NCI-H460 (cell line): ENCODE data around the gene DCTN3. TPM values are rescaled to one million over a fixed set of nuclear protein-coding genes. Genes with fewer than 3 reads are reported as not detected.
"Not testable (repeated sequence)": the region's sequence is repeated elsewhere in the genome, so short reads cannot be mapped to it uniquely, and the experiment has no call there.

Source experiments
- DNase-seq: peaks from one replicate; pipeline ENCODE4 v3.0.0-alpha.2; 2016; ENCODE audit warnings: low read depth; ENCODE audit errors: extremely low read depth
- total RNA-seq: library from RNA; depleted of rRNA; stranded (reverse); fragments of >200 nt; shearing (Covaris generic); gene quantifications from 2 replicates; pipeline ENCODE4 v1.2.3, GENCODE V29; 2014

DCTN3 gene
- total RNA-seq, 1 experiment from 2014 or later: 41.3 TPM

- no peak for DNase-seq
These were observed 27.4 kb upstream of the DCTN3 start for GRCh38 chr9:34647651-34648050.

- no peak for DNase-seq
These were observed 26.7 kb upstream of the DCTN3 start for GRCh38 chr9:34647084-34647403.

DNA sequence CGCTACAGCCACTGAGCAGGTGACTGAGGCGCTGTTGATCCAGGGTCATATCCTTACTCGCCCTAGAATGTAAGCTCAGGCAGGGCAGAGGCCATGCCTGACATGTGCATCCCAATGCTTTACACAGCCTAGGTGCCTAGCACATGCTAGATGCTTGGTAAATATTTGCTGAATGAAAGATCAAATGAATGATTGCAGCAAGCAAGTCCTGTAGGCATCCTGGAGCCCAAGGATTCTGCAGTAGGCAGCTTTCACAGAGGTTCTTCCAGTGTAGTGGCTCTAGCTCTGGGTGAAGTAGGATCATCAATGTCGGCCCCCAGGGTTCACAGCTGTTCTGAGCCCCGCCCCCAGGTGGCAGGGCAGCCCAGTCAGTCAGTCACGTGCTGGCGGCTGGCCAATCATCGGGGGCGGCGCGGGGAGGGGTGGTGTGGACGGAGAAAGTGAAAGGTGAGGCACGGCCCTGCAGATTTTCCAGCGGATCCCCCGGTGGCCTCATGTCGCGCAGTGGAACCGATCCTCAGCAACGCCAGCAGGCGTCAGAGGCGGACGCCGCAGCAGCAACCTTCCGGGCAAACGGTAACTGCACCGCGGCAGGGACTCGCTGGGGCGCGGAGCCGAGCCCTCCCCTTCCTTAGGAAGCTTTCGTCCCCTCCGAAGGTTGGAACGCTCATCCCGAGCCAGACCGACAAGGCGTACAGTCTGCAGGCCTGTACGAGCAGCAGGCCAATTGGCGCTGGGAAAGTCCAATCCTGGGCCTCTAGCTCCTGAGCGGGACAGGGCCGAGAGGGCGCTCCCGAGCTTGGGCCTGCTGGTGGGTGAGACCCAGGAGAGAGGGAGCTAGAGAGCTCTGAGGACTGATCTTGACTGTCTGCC, 26.2 kb upstream of the DCTN3 start, which contains the start of gene GALT:
GALT (plus strand) TSS at position 465 of the 873 bp plus-strand sequence; CDS start at position 495, 30 bp downstream.
- DNase-seq: peak; percentile 78

DNA sequence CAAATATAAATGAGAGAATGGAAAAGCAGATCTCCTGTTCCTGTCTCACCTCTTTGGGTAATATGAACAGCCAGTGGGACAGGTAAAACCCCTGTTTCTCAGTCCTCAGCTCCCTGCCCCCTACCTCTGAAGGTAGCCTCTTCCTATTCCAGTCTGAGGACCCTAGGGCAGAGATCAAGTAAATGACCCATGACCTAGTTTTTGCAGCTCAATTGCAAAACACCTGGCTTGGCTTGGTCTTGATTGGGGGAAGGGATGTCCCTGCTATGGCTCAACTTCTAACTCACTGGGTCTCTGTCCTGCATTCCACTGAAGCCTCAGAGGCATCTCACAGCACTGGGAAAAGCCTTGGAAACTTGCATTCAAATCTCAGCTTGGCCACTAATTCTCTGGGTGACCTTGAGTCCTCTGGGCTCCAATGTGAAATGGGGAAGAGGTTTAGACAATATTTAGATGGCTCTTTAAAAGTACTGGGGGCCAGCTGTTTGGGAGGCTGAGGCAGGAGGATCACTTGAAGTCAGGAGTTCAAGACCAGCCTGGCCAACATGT, 24.5 kb upstream of the DCTN3 start:
- no peak for DNase-seq

GRCh38 chr9:34642679-34643078, 22.4 kb upstream of the DCTN3 start:
- DNase-seq: no peak

DNA sequence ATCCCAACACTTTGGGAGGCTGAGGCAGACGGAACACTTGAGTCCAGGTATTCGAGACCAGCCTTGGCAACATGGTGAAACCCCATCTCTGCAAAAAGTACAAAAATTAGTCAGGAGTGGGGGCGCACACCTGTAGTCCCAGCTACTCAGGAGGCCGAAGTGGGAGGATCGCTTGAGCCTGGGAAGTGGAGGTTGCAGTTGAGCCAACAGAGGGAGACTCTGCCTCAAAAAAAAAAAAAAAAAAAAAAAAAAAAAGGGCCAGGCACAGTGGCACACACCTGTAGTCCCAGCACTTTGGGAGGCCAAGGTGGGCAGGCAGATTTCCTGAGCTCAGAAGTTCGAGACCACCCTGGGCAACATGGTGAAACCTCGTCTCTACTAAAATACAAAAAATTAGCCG, 19.0 kb upstream of the DCTN3 start:
- DNase-seq: not testable (repeated sequence)

DNA sequence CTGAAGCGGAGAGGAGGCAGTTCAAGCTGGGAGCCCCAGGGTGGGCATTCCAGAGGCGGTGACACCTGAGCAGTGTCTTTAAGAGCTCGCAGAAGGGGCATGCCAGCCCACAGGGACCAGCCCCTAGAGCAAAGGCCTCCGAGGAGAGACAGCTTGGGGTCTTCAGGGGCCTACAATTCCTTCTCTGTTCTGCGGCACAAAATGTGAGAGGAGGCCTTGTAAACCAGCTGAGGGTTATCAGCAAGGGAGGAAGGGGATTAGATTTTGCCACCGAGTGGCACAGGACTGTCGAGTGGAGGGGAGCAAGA, 17.8 kb upstream of the DCTN3 start:
- no peak for DNase-seq

DNA sequence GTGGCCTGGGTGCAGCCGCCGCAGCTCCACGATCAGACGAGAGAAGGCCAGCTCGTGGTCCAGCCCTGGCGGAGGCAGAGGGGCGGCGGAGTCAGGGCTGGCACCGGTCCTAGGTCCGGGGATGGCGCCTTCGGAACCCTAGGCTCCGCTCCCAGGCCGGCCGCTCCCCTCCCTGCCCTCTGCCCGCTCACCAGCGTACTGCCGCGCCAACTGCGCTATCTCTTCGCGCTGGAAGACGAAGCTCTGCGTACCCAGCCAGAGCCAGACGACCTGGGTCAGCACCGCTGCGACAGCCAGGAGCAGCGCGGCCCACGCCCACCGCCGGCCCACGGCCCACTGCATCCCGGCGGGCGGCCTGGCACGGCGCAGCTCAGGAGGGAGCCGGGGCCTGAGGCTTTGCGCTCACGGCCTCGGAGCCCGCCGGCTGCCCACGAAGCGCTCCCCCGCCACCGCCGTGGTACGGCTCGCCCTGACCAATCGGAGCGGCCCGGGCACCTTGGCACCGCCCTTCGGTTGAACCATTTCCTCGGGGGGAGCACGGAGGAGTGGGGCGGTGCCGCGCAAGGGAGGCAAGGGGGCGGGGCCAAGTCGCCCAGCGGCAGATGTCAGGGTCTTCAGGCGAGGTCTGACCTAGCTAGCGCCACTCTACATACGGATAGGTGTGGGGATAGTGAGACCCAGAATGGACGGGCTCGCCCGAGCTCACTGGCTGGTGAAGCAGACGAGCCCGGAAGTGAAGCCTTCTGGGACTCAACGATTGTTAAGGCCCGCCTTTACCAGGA, 17.3 kb upstream of the DCTN3 start, which contains the start of gene SIGMAR1:
SIGMAR1 (minus strand) TSS at position 432 of the 782 bp plus-strand sequence; CDS start at position 342, 90 bp downstream.
- DNase-seq: peak; percentile 82

- DNase-seq: no peak
These were observed 16.6 kb upstream of the DCTN3 start for GRCh38 chr9:34636791-34637355.

GRCh38 chr9:34635556-34635955, 15.3 kb upstream of the DCTN3 start:
- DNase-seq: no peak

DNA sequence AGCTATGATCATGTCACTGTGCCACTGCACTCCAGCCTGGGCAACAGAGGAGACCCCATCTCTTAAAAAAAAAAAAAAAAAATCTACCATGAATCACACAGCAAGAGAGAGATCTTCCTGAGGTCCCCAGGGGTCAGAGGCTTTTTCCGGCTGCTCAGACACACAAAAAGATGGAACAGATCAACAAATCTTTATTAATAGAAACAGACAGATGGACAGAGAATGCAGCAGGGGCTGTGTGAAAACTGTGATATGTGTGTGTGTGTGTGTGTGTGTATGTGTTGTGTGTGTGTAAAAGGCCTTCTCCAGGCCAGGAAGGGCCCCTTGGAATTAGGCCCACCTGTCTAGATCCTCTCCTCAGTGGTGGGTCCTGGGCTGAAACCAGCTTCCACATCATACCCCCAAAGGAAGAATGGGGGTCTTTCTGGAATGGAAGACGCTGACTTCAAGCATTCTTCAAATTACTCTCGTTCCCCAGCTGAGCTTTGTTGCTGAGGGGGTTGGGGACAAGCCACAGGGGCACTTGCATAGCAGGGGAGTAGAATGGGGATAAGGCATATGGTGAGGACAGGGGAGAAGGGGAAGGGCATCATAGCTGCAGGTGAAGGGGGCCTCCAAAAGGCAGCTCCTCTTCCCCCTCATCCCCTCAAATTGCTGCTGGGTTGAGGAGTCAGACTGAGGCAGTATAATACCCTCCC, 14.4 kb upstream of the DCTN3 start:
- DNase-seq: no peak

DNA sequence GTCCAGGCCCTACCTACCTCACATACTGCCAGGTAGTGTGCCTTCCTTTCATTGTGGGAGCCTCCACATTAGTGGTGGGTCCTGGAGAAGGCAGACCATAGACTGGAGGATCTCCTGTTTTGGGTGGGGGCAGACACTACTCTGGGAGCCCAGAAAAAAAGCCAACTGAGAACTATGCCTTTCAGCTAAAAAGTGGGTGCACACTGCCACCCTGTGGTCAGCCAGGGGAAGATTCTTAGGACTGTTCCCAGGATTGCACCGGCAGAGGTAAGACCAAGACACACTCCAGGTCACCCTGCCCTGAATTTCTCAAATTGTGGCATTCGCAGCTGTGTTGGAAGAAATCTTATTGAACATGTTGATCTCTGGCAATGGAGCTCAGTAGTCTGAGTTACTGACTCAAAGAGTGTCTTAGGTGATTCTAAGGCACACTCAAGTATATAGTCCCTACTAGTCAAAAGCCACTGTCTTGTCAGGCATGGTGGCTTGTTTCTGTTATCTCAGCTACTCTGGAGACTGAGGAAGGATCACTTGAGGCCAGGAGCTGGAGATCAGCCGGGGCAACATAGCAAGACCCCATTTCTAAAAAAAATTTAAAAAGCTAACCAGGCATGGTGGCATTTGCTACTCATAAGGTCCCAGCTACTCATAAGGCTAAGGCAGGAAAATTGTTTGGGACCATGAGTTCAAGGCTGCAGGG, 13.7 kb upstream of the DCTN3 start:
- DNase-seq: peak; percentile 59

GRCh38 chr9:34633166-34633565, 12.9 kb upstream of the DCTN3 start:
- DNase-seq: no peak

GRCh38 chr9:34630402-34631154, 10.3 kb upstream of the DCTN3 start:
- no peak for DNase-seq

- DNase-seq: no peak
These were observed 9.2 kb upstream of the DCTN3 start for GRCh38 chr9:34629491-34629808.

- DNase-seq: no peak
These were observed 8.6 kb upstream of the DCTN3 start, which contains the start of gene ARID3C for GRCh38 chr9:34628656-34629490. Gene ARID3C, minus strand, starts transcription at chr9:34629066. Its CDS starts 1,052 bp downstream, at chr9:34628014.

DNA sequence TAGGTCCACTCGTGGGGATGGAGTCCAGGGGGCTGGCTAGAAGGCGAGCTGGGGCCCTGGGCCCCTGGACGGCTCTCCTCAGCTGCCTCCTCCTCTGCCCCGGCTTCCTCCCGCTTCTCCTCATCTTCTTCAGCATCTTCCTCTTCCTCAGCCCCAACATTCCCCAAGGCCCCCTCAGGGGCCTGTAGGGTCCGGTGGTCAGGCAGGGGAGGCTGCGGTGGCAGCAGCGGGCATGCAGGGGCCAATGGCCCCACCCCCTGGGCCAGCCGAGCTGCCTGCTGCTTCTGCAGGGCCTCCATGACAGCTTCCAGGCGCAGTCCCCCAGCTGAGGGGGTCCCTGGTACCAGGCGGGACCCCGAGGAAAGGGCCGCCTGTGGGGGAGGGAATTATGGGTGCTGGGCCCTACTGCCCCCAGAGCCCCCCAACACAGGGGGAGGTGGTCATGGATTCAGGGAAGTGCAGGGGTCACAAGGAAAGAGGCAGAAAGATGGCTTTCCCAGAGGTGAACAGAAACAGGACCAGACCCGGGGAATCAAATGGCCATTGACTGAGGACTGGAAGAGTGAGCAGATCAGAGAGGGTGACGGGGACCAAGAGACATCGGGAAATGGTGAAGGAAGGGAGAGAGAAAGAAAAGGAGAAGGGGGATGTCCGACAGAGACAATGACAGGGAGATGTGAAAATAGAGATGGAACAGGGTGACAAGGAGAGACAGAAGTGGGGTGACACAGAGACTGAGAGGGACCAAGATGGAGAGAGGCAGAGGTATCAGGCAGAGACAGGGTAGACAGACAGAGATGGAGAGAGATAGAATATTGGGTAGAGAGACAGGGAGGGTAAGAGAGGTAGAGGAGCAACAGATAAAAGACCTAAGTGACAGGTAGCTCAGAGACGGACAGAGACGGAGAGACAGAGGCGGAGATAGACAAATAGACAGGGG, 7.7 kb upstream of the DCTN3 start:
- DNase-seq: no peak

GRCh38 chr9:34625186-34625486, 4.8 kb upstream of the DCTN3 start:
- DNase-seq: no peak
